Liver (tissue), 9 donors: ENCODE results near the gene CDR2. TPM values are rescaled to one million over a fixed set of nuclear protein-coding genes. Genes with fewer than 3 reads are reported as not detected.

Experiments
- DNase-seq: peaks from one replicate; pipeline ENCODE4 v3.0.0-alpha.2; 2017; ENCODE audit warnings: low spot score
- H3K27ac ChIP-seq, 2 donors: one replicate each; pipeline ENCODE4 v1.7.0; 2013; ENCODE audit warnings: inconsistent platforms in 2 of 2, low read length in 2 of 2, control low read depth in 1 of 2, low read depth in 1 of 2, mild to moderate bottlenecking in 1 of 2
- H3K27me3 ChIP-seq, 4 donors: one replicate each; pipeline versions ENCODE4 v1.6.1 to v1.7.0; 2013; ENCODE audit warnings: low read length in 3 of 4, inconsistent platforms in 1 of 4, mild to moderate bottlenecking in 1 of 4, moderate library complexity in 1 of 4; ENCODE audit not compliant: control insufficient read depth in 4 of 4, insufficient read depth in 4 of 4
- H3K36me3 ChIP-seq, 4 donors: one replicate each; pipeline versions ENCODE4 v1.6.1 to v1.7.0; 2013; ENCODE audit warnings: low read length in 3 of 4, mild to moderate bottlenecking in 3 of 4, low read depth in 1 of 4, moderate library complexity in 1 of 4; ENCODE audit not compliant: control insufficient read depth in 4 of 4, insufficient read depth in 3 of 4
- H3K4me1 ChIP-seq, 4 donors: one replicate each; pipeline versions ENCODE4 v1.6.1 to v1.7.0; 2013; ENCODE audit warnings: low read length in 3 of 4, mild to moderate bottlenecking in 3 of 4, moderate library complexity in 1 of 4; ENCODE audit not compliant: control insufficient read depth in 4 of 4, insufficient read depth in 4 of 4
- H3K4me3 ChIP-seq, 3 donors: one replicate each; pipeline versions ENCODE4 v1.6.1 to v1.7.0; 2013; ENCODE audit warnings: low read length in 3 of 3, control low read depth in 1 of 3, low read depth in 1 of 3, mild to moderate bottlenecking in 1 of 3
- H3K9ac ChIP-seq, 2 donors: one replicate each; pipeline ENCODE4 v1.7.0; 2013; ENCODE audit warnings: low read length in 2 of 2, mild to moderate bottlenecking in 2 of 2, moderate library complexity in 2 of 2, control low read depth in 1 of 2, low read depth in 1 of 2
- H3K9me3 ChIP-seq, 4 donors: one replicate each; pipeline versions ENCODE4 v1.6.1 to v1.7.0; 2013; ENCODE audit warnings: low read length in 3 of 4; ENCODE audit not compliant: control insufficient read depth in 4 of 4
- EGR1 ChIP-seq, 2 donors: IDR thresholded peaks; 2 replicates each; pipeline ENCODE4 v1.6.1; 2016 to 2018; ENCODE audit warnings: antibody characterized with exemption in 2 of 2, low read depth in 2 of 2
- FOXA1 ChIP-seq: IDR thresholded peaks from 2 replicates; pipeline ENCODE4 v1.6.1; 2016; ENCODE audit warnings: antibody characterized with exemption
- FOXA2 ChIP-seq: IDR thresholded peaks from 2 replicates; pipeline ENCODE4 v1.6.1; 2016; ENCODE audit warnings: antibody characterized with exemption
- GABPA ChIP-seq, 2 donors: IDR thresholded peaks in 1 of 2; conservative IDR thresholded peaks in 1 of 2; 2 replicates each; pipeline ENCODE4 v1.6.1; 2016; ENCODE audit warnings: antibody characterized with exemption in 2 of 2, mild to moderate bottlenecking in 1 of 2, moderate library complexity in 1 of 2
- HNF4A ChIP-seq, 2 donors: conservative IDR thresholded peaks; 2 replicates each; pipeline ENCODE4 v1.6.1; 2016; ENCODE audit warnings: antibody characterized with exemption in 2 of 2, mild to moderate bottlenecking in 2 of 2
- HNF4G ChIP-seq: IDR thresholded peaks from 2 replicates; pipeline ENCODE4 v1.6.1; 2016; ENCODE audit warnings: antibody characterized with exemption
- JUND ChIP-seq, 2 donors: IDR thresholded peaks; 2 replicates each; pipeline ENCODE4 v1.6.1; 2016; ENCODE audit warnings: antibody characterized with exemption in 2 of 2
- RAD21 ChIP-seq, 2 donors: IDR thresholded peaks; 2 replicates each; pipeline ENCODE4 v1.6.1; 2016; ENCODE audit warnings: antibody characterized with exemption in 2 of 2, mild to moderate bottlenecking in 2 of 2
- SP1 ChIP-seq: IDR thresholded peaks from 2 replicates; pipeline ENCODE4 v1.6.1; 2018; ENCODE audit warnings: antibody characterized with exemption, mild to moderate bottlenecking
- TAF1 ChIP-seq: conservative IDR thresholded peaks from 2 replicates; pipeline ENCODE4 v1.6.1; 2016; ENCODE audit warnings: antibody characterized with exemption, mild to moderate bottlenecking
- YY1 ChIP-seq: IDR thresholded peaks from 2 replicates; pipeline ENCODE4 v1.6.1; 2016; ENCODE audit warnings: antibody characterized with exemption, mild to moderate bottlenecking
- WGBS: extraction: QIAGEN DNeasy Blood & Tissue Kit; methylation state at CpG from one replicate; pipeline ENCODE4 v1.1.7; 2013; 5-methylcytosine and 5-hydroxymethylcytosine counted together
- polyA plus RNA-seq, 2 donors: library from polyadenylated mRNA; stranded (reverse) in 1 of 2; unstranded in 1 of 2; fragments of 200-250 nt in 1 of 2; fragments of >200 nt in 1 of 2; fragmentation: Nextera tagmentation in 1 of 2; extraction: Ambion mirVana in 1 of 2; gene quantifications; one replicate each; pipeline versions ENCODE4 v1.2.1 to v1.2.3, GENCODE V29; 2013 to 2015
- total RNA-seq, 2 donors: library from RNA; depleted of rRNA; stranded (reverse); fragments of >200 nt; gene quantifications; one replicate each; pipeline ENCODE4 v1.2.3, GENCODE V29; 2014
- TF ChIP-seq, protein P1 (sequence below): fragments of 150-350 bp; IDR thresholded peaks from 2 replicates; pipeline ENCODE4 v1.5.1; 2017; ENCODE audit warnings: improper control_type of control experiment, low read depth, low read length; ENCODE audit not compliant: missing input control
- TF ChIP-seq, protein P2 (sequence below): IDR thresholded peaks from 2 replicates; pipeline ENCODE4 v1.6.1; 2016; ENCODE audit warnings: antibody characterized with exemption
- TF ChIP-seq, protein P3 (sequence below): IDR thresholded peaks from 2 replicates; pipeline ENCODE4 v1.6.1; 2016; ENCODE audit warnings: antibody characterized with exemption
- donor health status: healthy.
- donor health status: healthy.
- donor health status: healthy.
- donor health status: healthy.
- donor health status: healthy.

CDR2 gene
- total and polyA plus RNA-seq, 4 donors: 2.9 to 12.1 (median 9.7) TPM

DNA sequence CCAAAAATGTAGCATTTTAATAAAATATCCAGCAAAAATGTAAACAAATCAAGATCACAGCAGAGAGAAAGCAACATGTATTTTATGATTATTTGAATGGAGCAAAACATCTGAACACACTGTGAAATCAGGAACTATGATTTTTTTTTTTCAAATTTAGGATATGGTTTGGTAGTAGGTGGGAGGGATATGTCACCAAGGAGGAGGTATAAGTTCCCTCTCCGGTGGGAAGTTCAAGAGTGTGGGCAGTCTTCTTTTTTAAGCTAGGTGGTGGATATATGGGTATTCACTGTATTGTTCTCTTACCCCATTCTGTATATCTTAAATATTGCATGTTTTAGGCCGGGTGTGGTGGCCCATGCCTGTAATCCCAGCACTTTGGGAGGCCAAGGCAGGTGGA is 10.2 kb downstream of the CDR2 start:
- TF ChIP-seq TAF1: no peak
- TF ChIP-seq FOXA1: no peak
- TF ChIP-seq HNF4A (conservative IDR thresholded peaks at IDR 0.05): no peak
- TF ChIP-seq, protein P1, sequence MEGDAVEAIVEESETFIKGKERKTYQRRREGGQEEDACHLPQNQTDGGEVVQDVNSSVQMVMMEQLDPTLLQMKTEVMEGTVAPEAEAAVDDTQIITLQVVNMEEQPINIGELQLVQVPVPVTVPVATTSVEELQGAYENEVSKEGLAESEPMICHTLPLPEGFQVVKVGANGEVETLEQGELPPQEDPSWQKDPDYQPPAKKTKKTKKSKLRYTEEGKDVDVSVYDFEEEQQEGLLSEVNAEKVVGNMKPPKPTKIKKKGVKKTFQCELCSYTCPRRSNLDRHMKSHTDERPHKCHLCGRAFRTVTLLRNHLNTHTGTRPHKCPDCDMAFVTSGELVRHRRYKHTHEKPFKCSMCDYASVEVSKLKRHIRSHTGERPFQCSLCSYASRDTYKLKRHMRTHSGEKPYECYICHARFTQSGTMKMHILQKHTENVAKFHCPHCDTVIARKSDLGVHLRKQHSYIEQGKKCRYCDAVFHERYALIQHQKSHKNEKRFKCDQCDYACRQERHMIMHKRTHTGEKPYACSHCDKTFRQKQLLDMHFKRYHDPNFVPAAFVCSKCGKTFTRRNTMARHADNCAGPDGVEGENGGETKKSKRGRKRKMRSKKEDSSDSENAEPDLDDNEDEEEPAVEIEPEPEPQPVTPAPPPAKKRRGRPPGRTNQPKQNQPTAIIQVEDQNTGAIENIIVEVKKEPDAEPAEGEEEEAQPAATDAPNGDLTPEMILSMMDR: no peak
- no peak for TF ChIP-seq FOXA2
- TF ChIP-seq, protein P2, sequence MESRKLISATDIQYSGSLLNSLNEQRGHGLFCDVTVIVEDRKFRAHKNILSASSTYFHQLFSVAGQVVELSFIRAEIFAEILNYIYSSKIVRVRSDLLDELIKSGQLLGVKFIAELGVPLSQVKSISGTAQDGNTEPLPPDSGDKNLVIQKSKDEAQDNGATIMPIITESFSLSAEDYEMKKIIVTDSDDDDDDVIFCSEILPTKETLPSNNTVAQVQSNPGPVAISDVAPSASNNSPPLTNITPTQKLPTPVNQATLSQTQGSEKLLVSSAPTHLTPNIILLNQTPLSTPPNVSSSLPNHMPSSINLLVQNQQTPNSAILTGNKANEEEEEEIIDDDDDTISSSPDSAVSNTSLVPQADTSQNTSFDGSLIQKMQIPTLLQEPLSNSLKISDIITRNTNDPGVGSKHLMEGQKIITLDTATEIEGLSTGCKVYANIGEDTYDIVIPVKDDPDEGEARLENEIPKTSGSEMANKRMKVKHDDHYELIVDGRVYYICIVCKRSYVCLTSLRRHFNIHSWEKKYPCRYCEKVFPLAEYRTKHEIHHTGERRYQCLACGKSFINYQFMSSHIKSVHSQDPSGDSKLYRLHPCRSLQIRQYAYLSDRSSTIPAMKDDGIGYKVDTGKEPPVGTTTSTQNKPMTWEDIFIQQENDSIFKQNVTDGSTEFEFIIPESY: no peak
- TF ChIP-seq, protein P3, sequence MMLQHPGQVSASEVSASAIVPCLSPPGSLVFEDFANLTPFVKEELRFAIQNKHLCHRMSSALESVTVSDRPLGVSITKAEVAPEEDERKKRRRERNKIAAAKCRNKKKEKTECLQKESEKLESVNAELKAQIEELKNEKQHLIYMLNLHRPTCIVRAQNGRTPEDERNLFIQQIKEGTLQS: no peak
- no peak for TF ChIP-seq GABPA (IDR thresholded peaks at IDR 0.05 in 1 of 2, conservative IDR thresholded peaks at IDR 0.05 in 1 of 2)
- TF ChIP-seq RAD21 (IDR thresholded peaks at IDR 0.05): no peak
- no peak for TF ChIP-seq JUND (IDR thresholded peaks at IDR 0.05)
- no peak for TF ChIP-seq YY1
- TF ChIP-seq HNF4G: no peak
- no peak for TF ChIP-seq EGR1 (IDR thresholded peaks at IDR 0.05; ENCODE audit: low read depth in 2 of 2)
- TF ChIP-seq SP1: no peak
- Histone ChIP-seq H3K9me3 (no peaks in the 10 kb centered on the region), H3K27me3 (no peaks in the 10 kb centered on the region), H3K4me1 (peaks cover 5 to 19% (median 7%) of the 10 kb centered on the region in 4 donors), H3K27ac (no peak overlapping the region), H3K36me3 (peaks cover 0 to 9% (median 7%) of the 10 kb centered on the region in 4 donors), H3K9ac (no peak overlapping the region), H3K4me3 (no peak overlapping the region)
- DNase-seq: no peak
- 92% methylated on average over 2 of the region's 2 CpGs for WGBS

DNA sequence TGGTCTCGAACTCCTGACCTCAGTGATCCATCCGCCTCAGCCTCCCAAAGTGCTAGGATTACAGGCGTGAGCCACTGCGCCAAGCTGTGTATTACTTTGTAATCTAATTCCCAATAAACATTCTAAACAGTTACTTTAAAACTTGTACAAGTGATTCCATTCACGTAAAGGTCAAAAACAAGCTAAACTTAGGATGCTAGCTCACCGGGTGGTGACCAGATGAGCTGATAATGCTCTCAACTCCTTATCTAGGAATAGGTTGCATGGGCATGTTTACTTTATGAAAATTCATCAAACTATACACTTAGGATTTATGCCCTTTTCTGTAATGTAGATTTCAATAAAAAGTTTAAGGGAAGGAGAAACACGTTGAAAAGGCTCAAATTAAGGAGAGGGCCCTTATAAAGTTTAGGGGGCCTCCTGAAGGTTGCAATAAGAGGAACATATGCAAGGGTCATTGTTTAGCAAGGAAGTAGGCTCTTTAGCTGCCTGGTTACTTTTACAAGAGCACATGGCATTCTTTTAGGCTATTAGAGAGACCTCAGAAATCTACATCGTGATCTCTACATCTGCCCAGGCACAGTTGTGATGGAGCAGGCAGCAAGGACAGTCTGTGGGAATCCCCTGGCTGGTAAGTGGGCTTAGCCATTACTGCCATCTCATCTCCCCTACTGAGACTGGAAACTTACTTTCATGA is 13.3 kb downstream of the CDR2 start:
- WGBS: 93% methylated on average over 8 of the region's 8 CpGs

More for the DNA sequence above, 13.3 kb downstream of the CDR2 start:
- H3K4me3 ChIP-seq: no peak overlapping the region
- H3K9me3 ChIP-seq: no peaks in the 10 kb centered on the region
- no peak for TF ChIP-seq HNF4A (conservative IDR thresholded peaks at IDR 0.05)
- no peak for TF ChIP-seq FOXA1
- TF ChIP-seq SP1: no peak
- TF ChIP-seq YY1: no peak
- no peak for TF ChIP-seq FOXA2
- TF ChIP-seq RAD21 (IDR thresholded peaks at IDR 0.05): no peak
- H3K9ac ChIP-seq: no peak overlapping the region
- H3K36me3 ChIP-seq: peaks cover 0 to 9% (median 7%) of the 10 kb centered on the region in 4 donors
- no peak for DNase-seq
- no peak overlapping the region for H3K27ac ChIP-seq
- peaks cover 5 to 17% (median 8%) of the 10 kb centered on the region in 4 donors for H3K4me1 ChIP-seq
- H3K27me3 ChIP-seq: no peaks in the 10 kb centered on the region
